Activated effector memory CD4-positive, alpha-beta T cell treated with Interleukin-2 at 50 U/mL for 16 hours (primary cell): Measurements from ENCODE around the gene SLC22A3.
"Not testable (repeated sequence)": the region's sequence is repeated elsewhere in the genome, so short reads cannot be mapped to it uniquely, and the experiment has no call there.

Experiments
- DNase-seq: peaks from one replicate; pipeline ENCODE4 v3.0.0-alpha.2; 2020

The SLC22A3 gene

DNA sequence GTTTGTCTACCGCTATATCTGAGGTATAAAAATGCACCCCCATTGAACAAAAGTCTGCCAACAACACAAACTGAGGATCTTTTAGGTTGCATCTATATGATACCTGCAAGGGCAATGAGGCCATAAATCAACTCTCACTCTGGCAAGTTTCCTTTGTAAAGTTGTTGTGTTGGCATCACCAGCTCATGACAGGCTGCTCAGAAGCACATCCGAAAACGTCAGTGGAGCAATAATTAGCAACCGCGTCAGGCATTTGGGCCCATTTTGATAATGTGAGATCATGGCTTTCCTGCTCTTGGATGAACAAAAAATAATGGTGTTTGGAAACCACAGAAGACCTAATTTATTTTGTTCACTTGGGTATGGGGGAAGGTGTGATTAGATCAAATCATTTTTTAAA, 12.0 kb upstream of the SLC22A3 start:
- no peak for DNase-seq

GRCh38 chr6:160337301-160337700, 10.9 kb upstream of the SLC22A3 start:
- no peak for DNase-seq

DNA sequence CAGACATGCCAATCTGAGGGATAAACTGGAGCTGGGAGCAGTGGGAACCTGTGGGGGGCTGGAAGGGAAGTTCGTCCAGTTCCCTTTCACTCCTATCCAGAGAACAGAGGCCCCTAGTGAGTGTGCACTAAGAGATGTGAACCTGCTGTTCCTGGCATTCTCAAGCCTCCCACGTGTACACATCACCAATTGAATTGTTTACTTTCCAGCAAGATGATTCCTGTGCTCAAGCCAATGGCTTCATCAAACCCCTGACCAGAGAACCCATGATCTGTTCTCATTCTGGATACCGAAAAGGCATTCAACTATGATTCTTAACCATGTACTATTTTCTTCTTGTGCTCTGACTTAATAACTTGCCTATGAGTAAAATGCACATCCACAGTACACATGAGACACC, 10.2 kb upstream of the SLC22A3 start:
- no peak for DNase-seq

GRCh38 chr6:160343144-160343543, 5.0 kb upstream of the SLC22A3 start:
- no peak for DNase-seq

DNA sequence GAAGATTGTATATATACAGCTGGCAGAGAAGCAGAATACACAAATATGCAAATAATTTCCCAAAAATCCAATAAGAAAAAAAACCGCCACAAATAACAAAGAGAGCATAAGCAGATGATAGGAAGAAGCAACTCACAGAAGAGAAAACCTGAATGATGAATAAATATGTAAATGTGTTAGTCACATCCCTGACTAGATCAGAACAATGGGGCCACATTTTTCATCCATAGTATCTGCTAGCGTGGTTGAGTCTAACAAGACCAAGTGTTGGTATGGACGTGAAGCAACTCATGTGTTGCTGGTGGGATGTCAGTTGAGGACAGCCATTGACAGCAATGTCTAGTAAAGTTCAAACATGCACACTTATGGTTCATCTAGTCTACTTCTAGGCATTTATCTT, 3.9 kb upstream of the SLC22A3 start:
- no peak for DNase-seq

DNA sequence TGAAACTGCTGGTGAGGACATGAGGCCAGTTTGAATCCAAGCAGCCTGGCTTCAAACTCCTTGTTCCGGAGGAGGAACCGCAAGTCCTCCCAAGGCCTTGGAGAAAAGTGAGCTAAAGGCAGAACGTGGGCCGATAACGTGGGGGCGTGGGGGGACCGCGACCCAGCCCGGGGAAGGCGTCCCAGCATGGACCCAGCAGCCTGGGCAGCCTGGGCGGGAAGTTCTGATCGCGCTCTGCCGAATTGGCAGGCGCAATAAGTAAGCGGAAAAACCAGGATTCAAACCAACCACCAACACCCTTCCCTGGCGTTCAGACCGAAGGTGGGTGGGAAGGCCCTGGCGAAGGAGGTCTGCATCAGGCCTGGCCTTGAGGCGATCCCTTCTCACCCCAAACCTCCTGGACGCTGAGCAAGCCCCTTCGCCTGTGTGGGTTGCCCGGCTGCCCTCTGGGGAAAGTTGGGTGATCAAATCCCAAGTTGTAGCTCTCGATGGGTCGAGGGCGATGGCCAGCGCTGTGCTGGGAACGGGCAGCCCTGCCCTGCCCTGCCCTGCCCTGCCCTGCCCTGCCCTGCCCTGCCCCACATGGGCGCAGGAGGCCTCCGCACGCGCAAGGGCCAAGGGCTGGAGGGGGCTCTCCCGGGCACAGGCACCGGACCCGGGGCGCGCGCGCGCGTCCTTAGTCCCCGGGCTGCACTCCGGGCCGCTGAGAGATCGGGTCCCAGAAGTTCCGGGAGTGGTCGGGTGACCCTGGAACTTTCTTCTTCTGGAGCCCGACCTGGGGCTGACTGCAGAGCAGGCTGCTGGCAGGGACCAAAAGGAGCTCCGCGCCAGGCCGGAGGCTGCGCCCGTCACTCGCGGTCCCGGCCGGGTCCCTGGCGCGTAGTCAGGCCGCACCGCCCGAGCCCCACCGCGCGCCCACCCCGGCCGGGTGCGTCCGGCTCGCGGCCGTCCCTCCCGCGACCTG, 637 bp upstream of the SLC22A3 start:
- DNase-seq: no peak

- DNase-seq: no peak
Observed at GRCh38 chr6:160349020-160349441, 853 bp downstream of the SLC22A3 start.

- DNase-seq: no peak
Observed at GRCh38 chr6:160349814-160350350, 1.7 kb downstream of the SLC22A3 start.

GRCh38 chr6:160353950-160354496, 5.8 kb downstream of the SLC22A3 start:
- DNase-seq: no peak

DNA sequence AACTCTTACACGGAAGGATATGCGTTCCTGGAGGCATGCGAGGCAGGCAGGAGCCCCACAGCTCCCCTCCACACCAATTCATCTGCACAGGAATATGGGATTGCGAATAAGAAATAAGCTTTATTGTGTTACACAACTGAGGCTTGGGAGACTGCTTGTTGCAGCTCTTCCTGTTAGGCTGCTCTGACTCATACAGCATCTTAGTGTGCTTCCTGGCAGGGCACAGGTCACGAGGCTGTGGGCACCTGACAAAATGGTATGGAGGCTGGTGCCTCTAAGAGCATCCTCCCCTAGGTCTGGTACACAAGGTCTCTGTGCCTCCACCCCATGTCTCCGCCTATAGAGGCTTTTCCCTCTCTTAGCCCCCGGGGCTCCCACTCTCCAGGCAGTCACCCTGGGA, 6.8 kb downstream of the SLC22A3 start:
- no peak for DNase-seq

- DNase-seq: no peak
Observed at GRCh38 chr6:160356074-160356744, 8.0 kb downstream of the SLC22A3 start.

DNA sequence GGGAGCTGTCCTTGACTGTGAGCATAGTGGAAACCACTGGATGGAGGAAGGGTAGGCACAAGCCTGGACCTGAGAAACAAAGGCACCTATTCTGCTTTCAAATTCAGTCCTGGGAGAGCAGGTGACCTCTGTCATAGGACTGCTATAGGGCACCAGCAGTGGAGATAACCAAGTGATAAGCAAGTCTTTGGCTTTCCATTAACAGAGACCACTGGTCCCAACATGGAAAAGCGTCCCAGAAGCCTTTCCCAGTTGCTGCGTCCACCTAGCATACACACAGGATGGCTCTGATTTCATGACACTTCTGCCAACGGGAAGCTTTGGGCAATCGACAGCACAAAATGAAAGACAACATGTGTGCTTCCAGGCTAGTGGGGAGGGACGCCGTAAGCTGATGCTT, 8.9 kb downstream of the SLC22A3 start:
- no peak for DNase-seq

DNA sequence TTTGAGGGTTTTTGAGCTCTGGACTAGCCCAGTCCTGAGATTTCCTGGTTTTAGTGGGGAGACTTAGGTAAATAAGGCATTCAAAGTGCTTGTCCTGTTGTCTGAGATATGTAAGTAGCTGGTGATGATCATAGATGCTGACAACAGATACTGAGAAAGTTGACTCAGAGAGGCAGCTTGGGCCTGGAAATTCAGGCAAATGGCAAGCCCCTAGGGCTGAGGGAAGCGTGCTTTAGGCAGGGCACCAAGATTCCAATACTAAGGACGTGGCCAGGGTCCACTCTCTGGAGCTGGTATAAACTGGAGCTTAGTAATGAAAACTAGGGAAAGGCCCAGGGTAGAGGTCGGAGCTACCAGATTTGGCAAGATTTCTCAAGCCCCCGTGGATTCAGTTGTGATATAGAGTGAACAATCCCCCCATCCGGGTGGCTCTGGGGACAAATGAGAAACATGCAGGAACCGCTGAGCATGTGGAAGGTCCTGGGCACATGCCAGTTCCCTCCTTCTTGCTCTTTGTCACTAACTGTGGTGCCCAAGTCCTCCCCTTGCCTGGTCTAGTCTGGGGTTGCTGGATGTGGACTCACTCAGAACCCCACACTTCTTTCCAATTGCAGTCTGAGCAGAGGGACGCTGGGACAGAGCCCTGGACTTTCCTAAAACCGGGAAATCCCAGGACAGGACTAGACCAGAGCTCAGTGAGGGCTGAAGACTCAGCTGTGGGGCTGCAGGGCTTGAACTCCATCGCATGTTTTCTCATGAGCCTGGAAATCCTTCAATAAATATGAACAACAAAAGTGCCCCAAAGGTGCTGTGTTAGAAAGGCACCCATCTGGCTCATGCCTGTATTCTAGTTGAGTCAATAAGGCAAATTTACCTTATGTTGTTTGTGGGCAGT, 10.3 kb downstream of the SLC22A3 start:
- no peak for DNase-seq

DNA sequence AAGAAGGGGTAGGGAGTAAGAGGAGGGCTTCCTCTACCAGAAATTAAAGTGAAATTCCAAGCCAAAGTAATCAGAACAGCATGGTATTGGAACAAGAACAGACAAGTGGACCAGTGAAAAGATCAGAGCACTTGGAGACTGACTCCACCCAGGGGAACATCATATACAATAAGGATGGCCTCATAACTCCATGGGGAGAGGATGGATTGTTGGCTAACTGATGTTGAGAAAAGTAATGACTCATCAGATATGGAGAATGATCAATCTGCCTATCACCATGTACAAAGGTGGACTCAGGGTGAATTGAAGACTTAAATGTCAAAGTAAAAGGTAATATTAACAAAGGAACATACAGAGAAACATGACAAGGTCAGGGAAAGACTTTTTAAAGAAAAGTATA, 12.8 kb downstream of the SLC22A3 start:
- DNase-seq: no peak

DNA sequence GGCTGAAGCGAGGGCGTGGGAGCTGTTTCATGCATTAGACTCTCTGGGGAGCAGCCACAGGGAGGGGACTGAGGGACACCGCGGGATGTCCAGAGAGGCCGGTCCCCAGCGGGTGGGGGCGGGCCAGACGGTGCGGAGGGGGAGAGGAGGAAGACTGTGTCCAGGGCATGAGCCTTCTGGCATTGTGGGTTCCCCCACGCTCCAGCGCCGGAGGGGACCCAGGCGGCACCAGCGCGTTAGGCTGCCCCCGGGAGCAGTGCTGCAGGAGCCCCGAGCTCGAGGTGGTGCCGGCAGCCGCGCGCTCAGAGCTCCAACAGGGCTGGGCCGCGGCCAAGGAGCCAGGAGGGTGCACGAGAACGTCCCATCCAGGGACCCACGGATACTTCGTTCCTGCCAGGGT, 14.4 kb downstream of the SLC22A3 start:
- DNase-seq: no peak

GRCh38 chr6:160363016-160363996, 15.1 kb downstream of the SLC22A3 start:
- DNase-seq: no peak

GRCh38 chr6:160365117-160365516, 16.9 kb downstream of the SLC22A3 start:
- no peak for DNase-seq

DNA sequence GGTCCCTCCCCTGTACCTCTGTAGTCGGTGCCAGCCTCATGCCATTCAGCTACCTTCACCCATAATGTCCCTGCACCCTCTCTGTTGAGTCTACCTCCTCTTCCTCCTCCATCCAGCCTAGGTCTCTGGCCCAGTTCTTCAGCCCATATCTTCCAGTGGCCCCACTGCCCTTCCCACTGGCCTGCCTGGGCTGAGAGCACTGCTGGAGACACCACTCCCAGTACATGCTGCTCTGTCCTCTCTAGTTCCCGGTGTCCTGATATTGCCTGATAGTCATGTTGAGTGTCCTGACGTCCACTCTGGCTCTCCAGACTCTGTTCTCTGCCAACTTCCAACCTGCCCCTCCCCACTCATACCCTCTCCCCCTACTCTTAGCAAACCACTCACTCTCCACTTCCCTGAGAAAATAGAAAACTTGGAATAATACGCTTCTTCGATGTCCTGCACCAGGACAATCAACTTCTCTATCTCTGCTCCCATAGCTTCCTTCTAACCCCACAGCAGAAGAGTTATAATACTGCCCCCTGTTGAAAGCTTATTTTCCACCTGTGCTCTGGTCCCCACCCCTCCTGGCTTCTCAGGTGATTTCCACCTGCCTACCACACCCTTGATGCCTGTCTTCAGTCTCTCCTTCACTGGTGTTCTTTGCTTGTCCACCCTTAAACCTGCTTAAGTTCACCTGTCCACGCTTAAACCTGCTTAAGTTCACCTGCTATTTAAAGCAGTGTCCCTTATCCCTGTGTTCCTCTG, 19.8 kb downstream of the SLC22A3 start:
- DNase-seq: no peak

GRCh38 chr6:160368670-160369069, 20.5 kb downstream of the SLC22A3 start:
- DNase-seq: no peak

DNA sequence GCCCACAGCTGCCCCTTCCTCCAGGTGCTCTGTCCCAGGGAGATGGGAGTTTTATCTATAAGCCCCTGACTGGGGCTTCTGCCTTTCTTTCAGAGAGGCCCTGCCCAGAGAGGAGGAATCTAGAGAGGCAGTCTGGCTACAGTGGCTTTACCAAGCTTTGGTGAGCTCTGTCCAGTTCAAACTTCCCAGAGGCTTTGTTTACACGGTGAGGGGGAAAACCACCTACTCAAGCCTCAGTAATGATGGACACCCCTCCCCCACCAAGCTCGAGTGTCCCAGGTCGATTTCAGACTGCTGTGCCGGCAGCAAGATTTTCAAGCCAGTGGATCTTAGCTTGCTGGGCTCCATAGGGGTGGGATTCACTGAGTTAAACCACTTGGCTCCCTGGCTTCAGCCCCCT, 25.4 kb downstream of the SLC22A3 start:
- DNase-seq: not testable (repeated sequence)
